ENCODE results near the gene ARHGAP26. TPM values are rescaled to one million over a fixed set of nuclear protein-coding genes. Genes with fewer than 3 reads are reported as not detected.

The ARHGAP26 gene
- total RNA-seq, 1 donor from 2014 or later = 14.1 TPM

GRCh38 chr5:143194713-143195112 lies 424.5 kb downstream of the ARHGAP26 start:
- Mint-ChIP-seq H3K36me3 (ENCODE audit: unreplicated experiment) (no peaks in the 10 kb centered on the region), H3K9me3 (ENCODE audit: unreplicated experiment) (peaks cover 18% of the 10 kb centered on the region), H3K27ac (ENCODE audit: unreplicated experiment) (no peak overlapping the region), H3K4me3 (ENCODE audit: unreplicated experiment) (no peak overlapping the region), H3K27me3 (ENCODE audit: unreplicated experiment) (no peaks in the 10 kb centered on the region), H3K4me1 (ENCODE audit: unreplicated experiment) (no peaks in the 10 kb centered on the region)
- DNase-seq (ENCODE audit: extremely low spot score, unreplicated experiment) = no peak
- TF ChIP-seq CTCF (IDR thresholded peaks at IDR 0.05) = no peak

- no peak for DNase-seq (ENCODE audit: extremely low spot score, unreplicated experiment)
- no peak for TF ChIP-seq CTCF (IDR thresholded peaks at IDR 0.05)
- H3K4me3 Mint-ChIP-seq (ENCODE audit: unreplicated experiment) = no peak overlapping the region
- peaks cover 18% of the 10 kb centered on the region for H3K9me3 Mint-ChIP-seq (ENCODE audit: unreplicated experiment)
- no peak overlapping the region for H3K27ac Mint-ChIP-seq (ENCODE audit: unreplicated experiment)
- no peaks in the 10 kb centered on the region for H3K4me1 Mint-ChIP-seq (ENCODE audit: unreplicated experiment)
- H3K36me3 Mint-ChIP-seq (ENCODE audit: unreplicated experiment) = no peaks in the 10 kb centered on the region
- no peaks in the 10 kb centered on the region for H3K27me3 Mint-ChIP-seq (ENCODE audit: unreplicated experiment)
Measured at GRCh38 chr5:143195491-143195890, 425.3 kb downstream of the ARHGAP26 start.

GRCh38 chr5:143196601-143197259 lies 426.6 kb downstream of the ARHGAP26 start:
- TF ChIP-seq CTCF (IDR thresholded peaks at IDR 0.05) = peak; percentile 24
- Mint-ChIP-seq H3K9me3 (ENCODE audit: unreplicated experiment) (peaks cover 13% of the 10 kb centered on the region), H3K4me1 (ENCODE audit: unreplicated experiment) (no peaks in the 10 kb centered on the region), H3K4me3 (ENCODE audit: unreplicated experiment) (no peak overlapping the region), H3K36me3 (ENCODE audit: unreplicated experiment) (no peaks in the 10 kb centered on the region), H3K27me3 (ENCODE audit: unreplicated experiment) (no peaks in the 10 kb centered on the region), H3K27ac (ENCODE audit: unreplicated experiment) (no peak overlapping the region)
- DNase-seq (ENCODE audit: extremely low spot score, unreplicated experiment) = no peak

DNA sequence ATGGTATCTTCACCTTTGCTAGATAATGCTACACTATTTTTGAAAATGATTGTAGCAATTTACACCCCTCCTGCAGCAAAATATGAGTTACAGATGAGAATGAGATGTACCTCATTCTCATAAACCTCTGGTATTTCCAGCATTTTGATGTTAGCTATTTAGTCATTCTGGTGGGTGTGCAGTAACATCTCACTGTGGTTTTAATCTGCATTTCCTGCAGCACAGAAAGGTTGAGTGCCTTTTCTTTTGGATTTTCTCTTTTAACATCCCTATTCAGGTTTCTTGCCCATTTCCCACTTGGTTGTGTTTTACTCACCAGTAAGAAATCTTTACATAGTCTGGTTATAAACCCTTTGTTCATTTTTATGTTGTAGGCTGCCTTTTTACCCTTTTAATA lies 427.1 kb downstream of the ARHGAP26 start:
- DNase-seq (ENCODE audit: extremely low spot score, unreplicated experiment) = no peak
- no peak for TF ChIP-seq CTCF (IDR thresholded peaks at IDR 0.05)
- H3K27me3 Mint-ChIP-seq (ENCODE audit: unreplicated experiment) = no peaks in the 10 kb centered on the region
- H3K4me3 Mint-ChIP-seq (ENCODE audit: unreplicated experiment) = no peak overlapping the region
- H3K9me3 Mint-ChIP-seq (ENCODE audit: unreplicated experiment) = peaks cover 13% of the 10 kb centered on the region
- no peak overlapping the region for H3K27ac Mint-ChIP-seq (ENCODE audit: unreplicated experiment)
- no peaks in the 10 kb centered on the region for H3K4me1 Mint-ChIP-seq (ENCODE audit: unreplicated experiment)
- H3K36me3 Mint-ChIP-seq (ENCODE audit: unreplicated experiment) = no peaks in the 10 kb centered on the region

DNA sequence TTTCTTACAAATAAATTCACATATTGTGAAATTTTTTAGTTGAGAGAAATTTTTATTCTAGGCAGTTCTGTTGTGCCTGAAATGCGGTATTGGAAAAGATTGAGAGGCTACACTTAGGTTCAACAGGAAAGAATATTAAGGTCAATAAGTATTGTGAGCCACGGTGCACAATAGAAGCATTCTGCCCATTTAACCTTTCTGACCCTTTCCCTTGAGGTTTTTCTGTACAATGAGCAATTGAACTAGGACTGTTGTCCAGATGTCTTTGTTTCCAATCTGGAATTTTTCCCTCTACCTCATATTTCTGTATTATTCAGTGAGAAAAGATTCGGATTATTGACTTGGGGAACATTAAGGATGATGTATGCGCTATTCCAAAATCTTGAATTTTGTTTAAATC lies 428.2 kb downstream of the ARHGAP26 start:
- peaks cover 5% of the 10 kb centered on the region for H3K36me3 Mint-ChIP-seq (ENCODE audit: unreplicated experiment)
- no peak for DNase-seq (ENCODE audit: extremely low spot score, unreplicated experiment)
- no peak overlapping the region for H3K4me3 Mint-ChIP-seq (ENCODE audit: unreplicated experiment)
- peaks cover 13% of the 10 kb centered on the region for H3K9me3 Mint-ChIP-seq (ENCODE audit: unreplicated experiment)
- no peaks in the 10 kb centered on the region for H3K4me1 Mint-ChIP-seq (ENCODE audit: unreplicated experiment)
- TF ChIP-seq CTCF (IDR thresholded peaks at IDR 0.05) = no peak
- H3K27ac Mint-ChIP-seq (ENCODE audit: unreplicated experiment) = no peak overlapping the region
- H3K27me3 Mint-ChIP-seq (ENCODE audit: unreplicated experiment) = no peaks in the 10 kb centered on the region

All from osteocyte (in vitro differentiated cells).